Fibroblast of lung (primary cell): ENCODE data around the gene FANCL.
"Not testable (repeated sequence)": the region's sequence is repeated elsewhere in the genome, so short reads cannot be mapped to it uniquely, and the experiment has no call there.

Experiments used
- CTCF ChIP-seq, 2 donors: IDR thresholded peaks in 1 of 2; conservative IDR thresholded peaks in 1 of 2; 1 replicate in 1 of 2; 2 replicates in 1 of 2; pipeline ENCODE4 v1.5.1; 2011 to 2012; ENCODE audit warnings: low read length in 2 of 2, control low read depth in 1 of 2, inconsistent platforms in 1 of 2, low read depth in 1 of 2, mild to moderate bottlenecking in 1 of 2
- EZH2 ChIP-seq: IDR thresholded peaks from 2 replicates; pipeline ENCODE4 v1.5.1; 2012; ENCODE audit warnings: low read length, control low read depth, mild to moderate bottlenecking; ENCODE audit errors: missing control alignments

- TF ChIP-seq CTCF (conservative IDR thresholded peaks at IDR 0.05 in 1 of 2, IDR thresholded peaks at IDR 0.05 in 1 of 2; ENCODE audit: low read depth in 1 of 2, low read length in 2 of 2); EZH2: not testable (repeated sequence)
Observed at GRCh38 chr2:58168130-58168529, 73.0 kb downstream of the FANCL start.
